Gastrocnemius medialis (tissue), 4 donors: ENCODE results near the gene COL19A1. TPM values are rescaled to one million over a fixed set of nuclear protein-coding genes. Genes with fewer than 3 reads are reported as not detected.
A peak's percentile ranks its signal among the peaks of the same experiment; 100 is the strongest.

ENCODE experiments used
- ATAC-seq, 2 donors: fragments of 150-250 bp; one replicate each; pipeline ENCODE4 v1.9.1; 2016
- DNase-seq, 2 donors: peaks; one replicate each; pipeline ENCODE4 v3.0.0-alpha.2; 2019
- H3K27ac ChIP-seq, 4 donors: fragments of 200-600 bp; sonication (generic); 1 replicate in 1 of 4; 2 replicates in 3 of 4; pipeline ENCODE4 v1.5.1; 2016 to 2018; ENCODE audit warnings: mild to moderate bottlenecking in 2 of 4, moderate library complexity in 1 of 4
- H3K27me3 ChIP-seq, 3 donors: fragments of 200-600 bp; sonication (generic) in 2 of 3; 1 replicate in 1 of 3; 2 replicates in 2 of 3; pipeline versions ENCODE4 v1.5.1 to v1.6.0; 2016 to 2019; ENCODE audit warnings: mild to moderate bottlenecking in 1 of 3, moderate library complexity in 1 of 3
- H3K36me3 ChIP-seq, 2 donors: fragments of 200-600 bp; sonication (generic) in 1 of 2; one replicate each; pipeline ENCODE4 v1.5.1; 2017 to 2018
- H3K4me1 ChIP-seq, 2 donors: fragments of 200-600 bp; sonication (generic) in 1 of 2; one replicate each; pipeline ENCODE4 v1.5.1; 2016 to 2017; ENCODE audit warnings: mild to moderate bottlenecking in 2 of 2
- H3K4me3 ChIP-seq, 4 donors: fragments of 200-600 bp; sonication (generic) in 3 of 4; 1 replicate in 1 of 4; 2 replicates in 3 of 4; pipeline ENCODE4 v1.5.1; 2016 to 2019; ENCODE audit warnings: mild to moderate bottlenecking in 2 of 4
- H3K9me3 ChIP-seq, 3 donors: fragments of 200-600 bp; sonication (generic) in 2 of 3; 1 replicate in 1 of 3; 2 replicates in 2 of 3; pipeline ENCODE4 v1.5.1; 2016 to 2019
- CTCF ChIP-seq, 5 experiments: fragments of 450-650 bp in 3 of 5; fragments of 200-600 bp in 2 of 5; sonication (generic) in 2 of 5; IDR thresholded peaks in 4 of 5; conservative IDR thresholded peaks in 1 of 5; 1 replicate in 4 of 5; 2 replicates in 1 of 5; pipeline ENCODE4 v1.5.1; 2016 to 2019; ENCODE audit warnings: antibody characterized with exemption in 5 of 5, mild to moderate bottlenecking in 3 of 5, moderate library complexity in 3 of 5
- POLR2A ChIP-seq, 2 donors: fragments of 450-650 bp; IDR thresholded peaks; one replicate each; pipeline ENCODE4 v1.6.1; 2017; ENCODE audit warnings: antibody characterized with exemption in 2 of 2, mild to moderate bottlenecking in 2 of 2, moderate library complexity in 2 of 2
- in situ Hi-C, 4 donors: fragments of 200-750 bp; cut with MboI; loops; one replicate each; pipeline versions ENCODE4 v1.15.0 to v1.8.0; 2017; ENCODE audit warnings: low sequenced_read_pairs in 4 of 4
- intact Hi-C: fragments of 100-400 bp; cut with DNase I; formaldehyde crosslinking; loops from one replicate; pipeline ENCODE4 v1.15.1; 2023; ENCODE audit warnings: low total_unique reads
- total RNA-seq, 4 donors: library from RNA; depleted of rRNA; stranded (reverse); fragments of >200 nt; gene quantifications; one replicate each; pipeline versions ENCODE4 v1.1.0 to v1.2.3, GENCODE V29; 2016

The COL19A1 gene
- total RNA-seq, 4 donors from 2014 or later: 0.05 to 0.65 (median 0.14) TPM

GRCh38 chr6:69935079-69935478 lies 68.7 kb downstream of the COL19A1 start:
- Histone ChIP-seq H3K4me1 (peaks cover 13 to 24% of the 10 kb centered on the region in 2 donors), H3K27me3 (no peaks in the 10 kb centered on the region), H3K9me3 (no peaks in the 10 kb centered on the region), H3K4me3 (no peak overlapping the region), H3K27ac (no peak overlapping the region), H3K36me3 (no peaks in the 10 kb centered on the region)
- in situ Hi-C loops (no loop called here), intact Hi-C loops (no loop called here)
- no peak for ATAC-seq
- no peak for TF ChIP-seq POLR2A (IDR thresholded peaks at IDR 0.05)
- DNase-seq: no peak

- H3K36me3 ChIP-seq: no peaks in the 10 kb centered on the region
- no peak overlapping the region for H3K4me3 ChIP-seq
- H3K27ac ChIP-seq: no peak overlapping the region
- DNase-seq: no peak
- intact Hi-C loops: no loop called here
- H3K27me3 ChIP-seq: no peaks in the 10 kb centered on the region
- in situ Hi-C loops: no loop called here
- H3K9me3 ChIP-seq: no peaks in the 10 kb centered on the region
- peaks cover 13 to 24% of the 10 kb centered on the region in 2 donors for H3K4me1 ChIP-seq
- peak; percentile 50 to 75 for ATAC-seq
- TF ChIP-seq POLR2A (IDR thresholded peaks at IDR 0.05): no peak
- no peak for TF ChIP-seq CTCF (IDR thresholded peaks at IDR 0.05 in 4 of 5, conservative IDR thresholded peaks at IDR 0.05 in 1 of 5)
Observed at GRCh38 chr6:69936674-69937363, 70.5 kb downstream of the COL19A1 start.

GRCh38 chr6:69937402-69938136 lies 71.2 kb downstream of the COL19A1 start:
- in situ Hi-C loops: no loop called here
- H3K36me3 ChIP-seq: no peaks in the 10 kb centered on the region
- ATAC-seq: no peak
- H3K4me1 ChIP-seq: peaks cover 13 to 24% of the 10 kb centered on the region in 2 donors
- DNase-seq: no peak
- TF ChIP-seq CTCF (IDR thresholded peaks at IDR 0.05 in 4 of 5, conservative IDR thresholded peaks at IDR 0.05 in 1 of 5) (no peak), POLR2A (IDR thresholded peaks at IDR 0.05) (no peak)
- H3K9me3 ChIP-seq: no peaks in the 10 kb centered on the region
- H3K4me3 ChIP-seq: no peak overlapping the region
- intact Hi-C loops: no loop called here
- H3K27me3 ChIP-seq: no peaks in the 10 kb centered on the region
- H3K27ac ChIP-seq: no peak overlapping the region

- TF ChIP-seq POLR2A (IDR thresholded peaks at IDR 0.05) (no peak), CTCF (IDR thresholded peaks at IDR 0.05 in 4 of 5, conservative IDR thresholded peaks at IDR 0.05 in 1 of 5) (no peak)
- ATAC-seq (no peak), DNase-seq (no peak)
- intact Hi-C loops: no loop called here
- Histone ChIP-seq H3K36me3 (no peaks in the 10 kb centered on the region), H3K27me3 (no peaks in the 10 kb centered on the region), H3K4me1 (no peaks in the 10 kb centered on the region), H3K27ac (no peak overlapping the region), H3K4me3 (no peak overlapping the region), H3K9me3 (no peaks in the 10 kb centered on the region)
- in situ Hi-C loops: no loop called here
Observed at GRCh38 chr6:69942485-69942884, 76.1 kb downstream of the COL19A1 start.

- intact Hi-C loops (no loop called here), in situ Hi-C loops (no loop called here)
- ATAC-seq (no peak), DNase-seq (no peak)
- Histone ChIP-seq H3K4me3 (no peak overlapping the region), H3K4me1 (peaks cover 3 to 8% of the 10 kb centered on the region in 2 donors), H3K27me3 (no peaks in the 10 kb centered on the region), H3K27ac (no peak overlapping the region), H3K36me3 (no peaks in the 10 kb centered on the region), H3K9me3 (no peaks in the 10 kb centered on the region)
- TF ChIP-seq POLR2A (IDR thresholded peaks at IDR 0.05) (no peak), CTCF (IDR thresholded peaks at IDR 0.05 in 4 of 5, conservative IDR thresholded peaks at IDR 0.05 in 1 of 5) (no peak)
Observed at GRCh38 chr6:69945192-69945591, 78.8 kb downstream of the COL19A1 start.
